Lung (tissue), 12 donors: ENCODE results near the gene PAX9. TPM values are rescaled to one million over a fixed set of nuclear protein-coding genes. Genes with fewer than 3 reads are reported as not detected.

Experiments used
- ATAC-seq: fragments of 200-7000 bp; cut with Tn5 transposase; one replicate; pipeline ENCODE4 v1.9.1; 2020; ENCODE audit warnings: moderate number of reproducible peaks; ENCODE audit not compliant: insufficient read depth, low FRiP score
- DNase-seq, 3 donors: peaks; one replicate each; pipeline ENCODE4 v3.0.0-alpha.2; 2013 to 2017
- H3K27ac ChIP-seq, 2 donors: one replicate each; pipeline ENCODE4 v1.5.1; 2013; ENCODE audit warnings: mild to moderate bottlenecking in 2 of 2, moderate library complexity in 2 of 2, control low read depth in 1 of 2, inconsistent platforms in 1 of 2, low read depth in 1 of 2, low read length in 1 of 2
- H3K27me3 ChIP-seq, 3 donors: one replicate each; pipeline ENCODE4 v1.5.1; 2013; ENCODE audit warnings: low read length in 2 of 3; ENCODE audit not compliant: control insufficient read depth in 3 of 3, insufficient read depth in 3 of 3
- H3K36me3 ChIP-seq, 4 donors: one replicate each; pipeline ENCODE4 v1.5.1; 2013; ENCODE audit warnings: low read length in 4 of 4, mild to moderate bottlenecking in 1 of 4, moderate library complexity in 1 of 4; ENCODE audit not compliant: control insufficient read depth in 4 of 4, insufficient read depth in 4 of 4
- H3K4me1 ChIP-seq, 5 donors: one replicate each; pipeline ENCODE4 v1.5.1; 2013; ENCODE audit warnings: low read length in 5 of 5, mild to moderate bottlenecking in 2 of 5, moderate library complexity in 1 of 5; ENCODE audit not compliant: control insufficient read depth in 5 of 5, insufficient read depth in 5 of 5
- H3K4me3 ChIP-seq: one replicate; pipeline ENCODE4 v1.5.1; 2013; ENCODE audit warnings: mild to moderate bottlenecking, control low read depth, moderate library complexity
- H3K9ac ChIP-seq, 2 donors: one replicate each; pipeline ENCODE4 v1.5.1; 2013; ENCODE audit warnings: low read length in 2 of 2, control low read depth in 1 of 2; ENCODE audit not compliant: insufficient read depth in 1 of 2
- H3K9me3 ChIP-seq, 4 donors: one replicate each; pipeline ENCODE4 v1.5.1; 2013; ENCODE audit warnings: low read length in 3 of 4, mild to moderate bottlenecking in 1 of 4, moderate library complexity in 1 of 4; ENCODE audit not compliant: control insufficient read depth in 4 of 4, insufficient read depth in 3 of 4
- WGBS, 2 donors: extraction: QIAGEN DNeasy Blood & Tissue Kit; methylation state at CpG; one replicate each; pipeline ENCODE4 v1.1.7; 2013; 5-methylcytosine and 5-hydroxymethylcytosine counted together
- polyA plus RNA-seq, 2 donors: library from polyadenylated mRNA; stranded (reverse); fragments of 200-250 nt; gene quantifications; one replicate each; pipeline ENCODE4 v1.2.1, GENCODE V29; 2013
- total RNA-seq, 2 donors: library from RNA; depleted of rRNA in 1 of 2; stranded (reverse); fragments of >200 nt in 1 of 2; gene quantifications; one replicate each; pipeline ENCODE4 v1.2.1, GENCODE V29; 2014 to 2021
- TF ChIP-seq, protein P1 (sequence below): IDR thresholded peaks from 2 replicates; pipeline ENCODE4 v1.5.1; 2012; ENCODE audit warnings: mild to moderate bottlenecking; ENCODE audit errors: control extremely low read depth, extremely low read depth
- donor health status: control.
- donor health status: control.
- donor health status: Bipolar disorder and iron deficiency.
- donor health status: healthy.
- donor health status: DM: yes; HTN: yes; CAD: no.

Gene PAX9
- total and polyA plus RNA-seq, 4 donors: 1.2 to 6.0 (median 1.8) TPM

DNA sequence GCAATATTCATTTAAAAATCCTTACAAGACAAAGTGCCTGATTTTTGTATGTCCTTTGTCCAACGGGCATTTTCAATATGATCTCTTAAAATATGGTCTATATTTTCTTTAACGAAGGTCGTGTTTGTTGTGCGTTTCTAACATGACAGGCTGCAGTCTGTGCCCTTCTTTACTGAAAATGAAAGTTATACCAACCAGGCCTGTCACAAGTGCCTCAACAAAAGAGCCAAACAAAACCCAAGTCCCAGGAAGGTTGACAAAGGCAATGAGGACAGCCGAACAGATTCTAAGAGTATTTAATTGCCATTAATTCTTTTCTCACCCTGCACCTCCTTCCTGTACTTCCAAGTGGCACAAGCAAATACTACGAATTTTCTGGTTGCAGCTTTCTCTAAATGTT is 13.9 kb downstream of the PAX9 start:
- H3K27ac ChIP-seq: no peak overlapping the region
- H3K9me3 ChIP-seq: no peaks in the 10 kb centered on the region
- ATAC-seq (no peak), DNase-seq (no peak)
- no peaks in the 10 kb centered on the region for H3K36me3 ChIP-seq
- H3K27me3 ChIP-seq: peaks cover 0 to 63% (median 54%) of the 10 kb centered on the region in 3 donors
- 66 to 67% methylated on average over 6 of the region's 6 CpGs for WGBS, 2 donors
- TF ChIP-seq, protein P1, sequence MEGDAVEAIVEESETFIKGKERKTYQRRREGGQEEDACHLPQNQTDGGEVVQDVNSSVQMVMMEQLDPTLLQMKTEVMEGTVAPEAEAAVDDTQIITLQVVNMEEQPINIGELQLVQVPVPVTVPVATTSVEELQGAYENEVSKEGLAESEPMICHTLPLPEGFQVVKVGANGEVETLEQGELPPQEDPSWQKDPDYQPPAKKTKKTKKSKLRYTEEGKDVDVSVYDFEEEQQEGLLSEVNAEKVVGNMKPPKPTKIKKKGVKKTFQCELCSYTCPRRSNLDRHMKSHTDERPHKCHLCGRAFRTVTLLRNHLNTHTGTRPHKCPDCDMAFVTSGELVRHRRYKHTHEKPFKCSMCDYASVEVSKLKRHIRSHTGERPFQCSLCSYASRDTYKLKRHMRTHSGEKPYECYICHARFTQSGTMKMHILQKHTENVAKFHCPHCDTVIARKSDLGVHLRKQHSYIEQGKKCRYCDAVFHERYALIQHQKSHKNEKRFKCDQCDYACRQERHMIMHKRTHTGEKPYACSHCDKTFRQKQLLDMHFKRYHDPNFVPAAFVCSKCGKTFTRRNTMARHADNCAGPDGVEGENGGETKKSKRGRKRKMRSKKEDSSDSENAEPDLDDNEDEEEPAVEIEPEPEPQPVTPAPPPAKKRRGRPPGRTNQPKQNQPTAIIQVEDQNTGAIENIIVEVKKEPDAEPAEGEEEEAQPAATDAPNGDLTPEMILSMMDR: no peak
- H3K4me1 ChIP-seq: no peaks in the 10 kb centered on the region
- H3K9ac ChIP-seq: no peak overlapping the region
- H3K4me3 ChIP-seq: no peak overlapping the region

DNA sequence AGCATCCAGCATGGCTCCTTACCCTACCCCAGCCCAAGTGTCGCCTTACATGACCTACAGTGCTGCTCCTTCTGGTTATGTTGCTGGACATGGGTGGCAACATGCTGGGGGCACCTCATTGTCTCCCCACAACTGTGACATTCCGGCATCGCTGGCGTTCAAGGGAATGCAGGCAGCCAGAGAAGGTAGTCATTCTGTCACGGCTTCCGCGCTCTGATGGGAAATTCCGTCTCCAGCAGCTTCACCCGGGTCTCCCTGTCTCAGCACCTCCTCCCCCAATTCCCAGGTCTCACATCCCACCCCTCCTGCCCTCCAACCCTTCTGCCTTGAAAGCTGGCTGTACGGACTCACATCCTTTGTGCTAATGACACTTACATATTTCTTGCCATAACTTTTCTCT is 14.6 kb downstream of the PAX9 start:
- H3K27ac ChIP-seq: no peak overlapping the region
- no peak for DNase-seq
- TF ChIP-seq, protein P1: no peak
- no peaks in the 10 kb centered on the region for H3K9me3 ChIP-seq
- ATAC-seq: no peak
- peaks cover 0 to 57% (median 48%) of the 10 kb centered on the region in 3 donors for H3K27me3 ChIP-seq
- 20 to 32% methylated on average over 10 of the region's 10 CpGs for WGBS, 2 donors
- no peaks in the 10 kb centered on the region for H3K36me3 ChIP-seq
- H3K9ac ChIP-seq: no peak overlapping the region
- H3K4me3 ChIP-seq: no peak overlapping the region
- no peaks in the 10 kb centered on the region for H3K4me1 ChIP-seq

DNA sequence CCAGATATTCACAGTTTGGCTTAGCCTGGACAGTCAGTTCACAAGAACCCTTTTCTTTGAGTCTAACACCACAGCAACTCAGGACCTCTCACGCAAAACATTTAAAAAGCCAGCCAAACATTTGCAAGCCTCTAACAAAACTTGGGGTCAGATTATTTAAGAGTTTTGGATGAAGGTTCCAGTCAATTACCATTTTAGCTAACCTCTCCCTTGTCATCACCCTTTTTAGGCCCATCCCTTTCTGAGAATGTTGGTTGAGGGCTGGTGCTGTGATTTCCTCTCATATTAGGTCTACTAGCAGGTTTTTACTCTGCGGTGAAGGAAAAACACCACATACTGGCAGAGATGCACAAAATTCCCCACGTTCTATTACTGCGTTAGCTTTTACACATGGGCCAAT is 20.7 kb downstream of the PAX9 start:
- TF ChIP-seq, protein P1: no peak
- Histone ChIP-seq H3K36me3 (no peaks in the 10 kb centered on the region), H3K27me3 (peaks cover 0 to 8% (median 7%) of the 10 kb centered on the region in 3 donors), H3K9me3 (no peaks in the 10 kb centered on the region), H3K27ac (no peak overlapping the region), H3K4me3 (no peak overlapping the region), H3K9ac (no peak overlapping the region), H3K4me1 (no peaks in the 10 kb centered on the region)
- WGBS, 2 donors: 94 to 96% methylated on average over 4 of the region's 4 CpGs
- ATAC-seq: no peak
- no peak for DNase-seq

DNA sequence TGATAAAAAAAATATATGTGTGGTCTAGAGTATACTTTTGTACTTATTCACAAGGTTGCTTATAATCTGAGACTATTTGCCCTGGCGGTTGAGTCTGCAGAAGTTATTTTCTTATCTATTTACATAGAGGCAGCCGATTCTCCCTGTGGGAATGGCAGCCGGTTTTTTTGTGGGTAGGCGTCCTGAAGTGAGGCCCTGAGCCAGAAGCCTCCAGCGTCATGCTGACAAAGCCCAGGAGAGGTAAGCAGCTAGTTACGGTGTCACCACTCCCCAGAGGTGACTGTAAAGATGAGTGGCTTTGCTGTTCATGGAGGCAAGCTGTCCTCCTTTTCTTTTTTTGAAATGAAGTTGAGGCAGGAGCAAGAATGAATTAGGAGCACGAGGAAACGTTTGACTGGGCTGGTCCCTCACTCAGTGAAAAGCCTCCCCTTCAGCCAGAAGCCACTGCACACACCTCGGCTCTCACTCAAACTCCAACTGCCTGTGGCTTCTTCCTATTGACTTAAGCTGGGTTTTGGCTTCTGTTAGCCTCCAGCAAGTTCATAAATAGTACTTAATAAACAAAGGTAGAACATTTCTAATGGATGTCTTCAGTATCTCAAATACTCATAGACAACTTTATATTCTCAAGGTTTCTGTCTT is 21.5 kb downstream of the PAX9 start:
- no peak overlapping the region for H3K9ac ChIP-seq

More for the DNA sequence above, 21.5 kb downstream of the PAX9 start:
- Histone ChIP-seq H3K4me1 (no peaks in the 10 kb centered on the region), H3K9me3 (no peaks in the 10 kb centered on the region), H3K4me3 (no peak overlapping the region), H3K36me3 (no peaks in the 10 kb centered on the region), H3K27ac (no peak overlapping the region), H3K27me3 (peaks cover 0 to 4% (median 0%) of the 10 kb centered on the region in 3 donors)
- DNase-seq (no peak), ATAC-seq (no peak)
- WGBS, 2 donors: 67 to 77% methylated on average over 9 of the region's 9 CpGs
- TF ChIP-seq, protein P1: no peak
